ENCODE results near the gene PRXL2B. TPM values are rescaled to one million over a fixed set of nuclear protein-coding genes. Genes with fewer than 3 reads are reported as not detected.

PRXL2B gene, protein sequence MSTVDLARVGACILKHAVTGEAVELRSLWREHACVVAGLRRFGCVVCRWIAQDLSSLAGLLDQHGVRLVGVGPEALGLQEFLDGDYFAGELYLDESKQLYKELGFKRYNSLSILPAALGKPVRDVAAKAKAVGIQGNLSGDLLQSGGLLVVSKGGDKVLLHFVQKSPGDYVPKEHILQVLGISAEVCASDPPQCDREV
- total RNA-seq (2022) (10.3 and 12.6 TPM in 2 replicates), Bru-seq, nascent RNA (percentile 30 among the genes with signal in this experiment), BruChase-seq, experiment 1, labeled RNA remaining after a 6-hour chase (percentile 67 among the genes with signal in this experiment), BruChase-seq, experiment 2, labeled RNA remaining after a 2-hour chase (percentile 45 among the genes with signal in this experiment)
- long read RNA-seq, transcript PRXL2B-204 (7 exons, 2,749 nt), result major isoform, 10 of 36 reads
- long read RNA-seq, transcript PRXL2B-203 (7 exons, 2,689 nt), result minor isoform, 5 of 36 reads
- long read RNA-seq, partial matches to known transcripts, result 8 of 36 reads
- long read RNA-seq, other reads (novel, unspliced or antisense), result 9 of 36 reads

DNA sequence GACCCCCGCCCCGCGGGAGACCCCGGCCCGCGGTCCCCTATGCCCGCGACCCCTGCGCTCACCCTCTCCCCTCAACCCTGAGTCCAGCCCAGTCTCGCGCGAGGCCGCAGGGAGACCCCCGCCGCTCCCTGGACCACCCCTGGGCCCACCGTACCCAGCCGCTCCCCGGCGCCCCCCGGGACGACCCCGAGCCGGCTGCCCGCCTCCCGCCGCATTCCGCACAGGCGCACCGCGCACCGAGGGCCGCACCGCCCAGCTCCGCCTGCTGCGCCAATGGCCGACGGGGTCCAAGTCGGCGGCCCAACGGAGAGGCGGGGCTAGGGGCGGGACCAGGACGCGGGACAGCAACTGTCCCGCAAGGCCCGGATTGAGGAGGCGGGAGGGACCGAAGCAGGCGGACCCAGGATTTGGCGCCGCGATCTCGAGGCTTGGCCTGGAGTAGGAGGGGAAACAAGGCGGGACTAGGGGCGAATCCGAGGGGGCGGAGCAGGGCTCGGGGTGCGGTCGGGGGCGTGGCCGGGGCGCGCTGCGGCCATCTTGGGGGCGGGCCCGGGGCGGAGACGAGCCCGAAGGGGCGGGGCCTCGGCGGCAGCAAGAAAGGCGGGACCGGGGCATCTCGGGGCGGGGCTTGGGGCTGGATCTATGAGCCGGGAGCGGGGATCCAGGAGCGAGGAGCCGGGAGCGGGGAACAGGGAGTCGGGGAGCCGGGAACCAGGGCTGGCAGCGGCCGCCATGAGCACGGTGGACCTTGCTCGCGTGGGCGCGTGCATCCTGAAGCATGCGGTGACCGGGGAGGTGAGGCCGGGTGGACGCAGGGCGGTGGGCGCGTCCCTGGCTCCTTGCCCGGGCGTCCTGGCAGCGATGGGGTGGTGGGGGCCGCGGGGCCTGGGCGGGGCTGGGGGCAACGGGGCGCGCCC is at the start of gene PRXL2B:
PRXL2B (plus strand) TSS at position 624 of the 917 bp plus-strand sequence; CDS start at position 733, 109 bp downstream.
- CTCF ChIA-PET, result interaction anchor here (0.5 to 0.9 kb wide), 3 partner anchors 37 to 824 kb away, joined by 3 to 6 read pairs (median 4); no protein-coding TSS in a partner anchor
- H3K4me3 Mint-ChIP-seq (ENCODE audit: unreplicated experiment), result peak within 1 kb of the TSS; percentile 87
- no peaks in the 10 kb centered on the region for H3K27me3 Mint-ChIP-seq (ENCODE audit: insufficient read depth, unreplicated experiment)
- DNase-seq (ENCODE audit: unreplicated experiment), result peak; percentile 98
- TF ChIP-seq, protein P1, sequence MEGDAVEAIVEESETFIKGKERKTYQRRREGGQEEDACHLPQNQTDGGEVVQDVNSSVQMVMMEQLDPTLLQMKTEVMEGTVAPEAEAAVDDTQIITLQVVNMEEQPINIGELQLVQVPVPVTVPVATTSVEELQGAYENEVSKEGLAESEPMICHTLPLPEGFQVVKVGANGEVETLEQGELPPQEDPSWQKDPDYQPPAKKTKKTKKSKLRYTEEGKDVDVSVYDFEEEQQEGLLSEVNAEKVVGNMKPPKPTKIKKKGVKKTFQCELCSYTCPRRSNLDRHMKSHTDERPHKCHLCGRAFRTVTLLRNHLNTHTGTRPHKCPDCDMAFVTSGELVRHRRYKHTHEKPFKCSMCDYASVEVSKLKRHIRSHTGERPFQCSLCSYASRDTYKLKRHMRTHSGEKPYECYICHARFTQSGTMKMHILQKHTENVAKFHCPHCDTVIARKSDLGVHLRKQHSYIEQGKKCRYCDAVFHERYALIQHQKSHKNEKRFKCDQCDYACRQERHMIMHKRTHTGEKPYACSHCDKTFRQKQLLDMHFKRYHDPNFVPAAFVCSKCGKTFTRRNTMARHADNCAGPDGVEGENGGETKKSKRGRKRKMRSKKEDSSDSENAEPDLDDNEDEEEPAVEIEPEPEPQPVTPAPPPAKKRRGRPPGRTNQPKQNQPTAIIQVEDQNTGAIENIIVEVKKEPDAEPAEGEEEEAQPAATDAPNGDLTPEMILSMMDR (IDR thresholded peaks at IDR 0.05; ENCODE audit: unreplicated experiment), result no peak
- no peaks in the 10 kb centered on the region for H3K9me3 Mint-ChIP-seq (ENCODE audit: unreplicated experiment)
- intact Hi-C loops (cut with micrococcal nuclease), result loop anchor here (2.0 kb wide), 1 partner anchor 56 kb away; no protein-coding TSS in a partner anchor
- H3K27ac Mint-ChIP-seq (ENCODE audit: low read depth, unreplicated experiment), result peak within 1 kb of the TSS; percentile 89
- BruUV-seq (replicated peaks), result no TSS peak
- H3K36me3 Mint-ChIP-seq (ENCODE audit: insufficient read depth, unreplicated experiment), result peaks cover 8% of the 10 kb centered on the region
- POLR2A ChIA-PET, result interaction anchor here (0.6 to 1.9 kb wide), 16 partner anchors 37 to 1198 kb away, joined by 3 to 8 read pairs (median 4); partner anchors contain the start of genes FAAP20, MORN1, PEX10 and RER1
- H3K4me1 Mint-ChIP-seq (ENCODE audit: insufficient read depth, unreplicated experiment), result no peaks in the 10 kb centered on the region

DNA sequence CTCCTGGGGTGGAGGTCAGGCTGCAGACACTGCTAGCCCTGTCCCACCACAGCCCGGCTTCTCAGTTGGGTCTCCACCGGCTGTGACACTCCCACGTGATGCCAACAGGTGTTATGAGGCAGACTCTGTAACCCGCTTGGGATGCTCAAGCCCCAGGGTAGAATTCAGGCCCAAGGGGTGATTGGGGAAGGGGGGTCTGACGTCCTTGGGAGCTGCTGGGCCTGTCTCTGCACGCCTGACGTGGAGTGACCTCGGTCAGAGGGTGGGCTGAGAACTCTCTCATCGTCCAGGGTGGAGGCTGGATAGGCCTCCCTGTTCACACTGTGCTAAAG is 48.8 kb upstream of the PRXL2B start:
- Mint-ChIP-seq H3K9me3 (ENCODE audit: unreplicated experiment) (no peaks in the 10 kb centered on the region), H3K4me3 (ENCODE audit: unreplicated experiment) (no peak overlapping the region), H3K27ac (ENCODE audit: low read depth, unreplicated experiment) (no peak overlapping the region), H3K36me3 (ENCODE audit: insufficient read depth, unreplicated experiment) (peaks cover 6% of the 10 kb centered on the region), H3K27me3 (ENCODE audit: insufficient read depth, unreplicated experiment) (no peaks in the 10 kb centered on the region), H3K4me1 (ENCODE audit: insufficient read depth, unreplicated experiment) (peaks cover 43% of the 10 kb centered on the region)
- intact Hi-C loops (cut with micrococcal nuclease), result no loop called here
- ChIA-PET CTCF (interaction anchor here (0.6 kb wide), 1 partner anchor 21 kb away, joined by 3 read pairs; no protein-coding TSS in a partner anchor), POLR2A (interaction anchor here (1.4 kb wide), 1 partner anchor 12 kb away, joined by 3 read pairs; the partner anchor contains the start of gene PANK4)
- BruUV-seq (replicated peaks), result no TSS peak
- TF ChIP-seq, protein P1 (IDR thresholded peaks at IDR 0.05; ENCODE audit: unreplicated experiment), result no peak
- DNase-seq (ENCODE audit: unreplicated experiment), result no peak

DNA sequence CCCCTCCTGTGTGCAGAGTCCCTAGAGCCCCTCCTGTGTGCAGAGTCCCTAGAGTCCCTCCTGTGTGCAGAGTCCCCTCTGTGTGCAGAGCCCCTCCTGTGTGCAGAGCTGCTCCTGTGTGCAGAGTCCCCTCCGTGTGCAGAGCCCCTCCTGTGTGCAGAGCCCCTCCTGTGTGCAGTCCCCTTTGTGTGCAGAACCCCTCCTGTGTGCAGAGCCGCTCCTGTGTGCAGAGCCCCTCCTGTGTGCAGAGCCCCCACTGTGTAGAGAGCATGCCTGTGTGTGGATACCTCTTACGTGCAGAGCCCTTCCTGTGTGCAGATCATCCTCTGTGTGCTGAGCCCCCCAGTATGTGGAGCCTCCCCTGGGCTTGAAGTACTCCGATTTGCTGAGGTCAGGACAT is 48.2 kb upstream of the PRXL2B start:
- Mint-ChIP-seq H3K36me3 (ENCODE audit: insufficient read depth, unreplicated experiment) (peaks cover 6% of the 10 kb centered on the region), H3K27me3 (ENCODE audit: insufficient read depth, unreplicated experiment) (no peaks in the 10 kb centered on the region), H3K4me3 (ENCODE audit: unreplicated experiment) (no peak overlapping the region), H3K9me3 (ENCODE audit: unreplicated experiment) (no peaks in the 10 kb centered on the region), H3K27ac (ENCODE audit: low read depth, unreplicated experiment) (no peak overlapping the region), H3K4me1 (ENCODE audit: insufficient read depth, unreplicated experiment) (peaks cover 39% of the 10 kb centered on the region)
- ChIA-PET POLR2A (interaction anchor here (1.4 kb wide), 1 partner anchor 12 kb away, joined by 3 read pairs; the partner anchor contains the start of gene PANK4), CTCF (interaction anchor here (0.6 kb wide), 1 partner anchor 17 kb away, joined by 3 read pairs; no protein-coding TSS in a partner anchor)
- TF ChIP-seq, protein P1 (IDR thresholded peaks at IDR 0.05; ENCODE audit: unreplicated experiment), result no peak
- no peak for DNase-seq (ENCODE audit: unreplicated experiment)
- intact Hi-C loops (cut with micrococcal nuclease), result no loop called here
- BruUV-seq (replicated peaks), result no TSS peak

All from MCF 10A (cell line).